ENCODE data around the gene CNRIP1. TPM values are rescaled to one million over a fixed set of nuclear protein-coding genes. Genes with fewer than 3 reads are reported as not detected.

The CNRIP1 gene
- total RNA-seq, 2 experiments from 2014 or later = not detected

DNA sequence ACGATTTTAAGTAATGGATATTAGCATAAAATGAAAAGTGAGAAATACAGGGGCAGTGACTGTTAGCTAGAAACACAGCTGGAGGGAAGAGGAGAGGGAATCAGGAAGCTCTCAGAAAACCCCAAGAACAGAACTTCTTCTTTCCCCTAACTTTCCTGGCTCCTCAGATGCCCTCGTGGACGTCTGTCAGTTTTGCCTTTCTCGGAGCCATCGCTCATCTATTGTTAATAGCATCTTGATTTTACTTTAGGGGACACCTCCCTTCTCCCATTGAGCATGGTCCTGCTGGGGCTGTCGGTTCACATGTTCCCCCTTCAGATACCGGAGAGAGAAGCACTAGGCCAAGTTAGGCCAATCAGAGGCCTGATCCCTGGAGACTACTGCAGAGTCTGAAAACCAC is 43.0 kb upstream of the CNRIP1 start:
- DNase-seq (ENCODE audit: low spot score) = peak; percentile 19
- TF ChIP-seq, protein P1, sequence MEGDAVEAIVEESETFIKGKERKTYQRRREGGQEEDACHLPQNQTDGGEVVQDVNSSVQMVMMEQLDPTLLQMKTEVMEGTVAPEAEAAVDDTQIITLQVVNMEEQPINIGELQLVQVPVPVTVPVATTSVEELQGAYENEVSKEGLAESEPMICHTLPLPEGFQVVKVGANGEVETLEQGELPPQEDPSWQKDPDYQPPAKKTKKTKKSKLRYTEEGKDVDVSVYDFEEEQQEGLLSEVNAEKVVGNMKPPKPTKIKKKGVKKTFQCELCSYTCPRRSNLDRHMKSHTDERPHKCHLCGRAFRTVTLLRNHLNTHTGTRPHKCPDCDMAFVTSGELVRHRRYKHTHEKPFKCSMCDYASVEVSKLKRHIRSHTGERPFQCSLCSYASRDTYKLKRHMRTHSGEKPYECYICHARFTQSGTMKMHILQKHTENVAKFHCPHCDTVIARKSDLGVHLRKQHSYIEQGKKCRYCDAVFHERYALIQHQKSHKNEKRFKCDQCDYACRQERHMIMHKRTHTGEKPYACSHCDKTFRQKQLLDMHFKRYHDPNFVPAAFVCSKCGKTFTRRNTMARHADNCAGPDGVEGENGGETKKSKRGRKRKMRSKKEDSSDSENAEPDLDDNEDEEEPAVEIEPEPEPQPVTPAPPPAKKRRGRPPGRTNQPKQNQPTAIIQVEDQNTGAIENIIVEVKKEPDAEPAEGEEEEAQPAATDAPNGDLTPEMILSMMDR (conservative IDR thresholded peaks at IDR 0.05; ENCODE audit: low read length) = no peak
- TF ChIP-seq EZH2phosphoT487 (IDR thresholded peaks at IDR 0.05; ENCODE audit: borderline replicate concordance, low read depth, low read length) = no peak
- H3K36me3 ChIP-seq (ENCODE audit: insufficient read depth, low read length) = no peaks in the 10 kb centered on the region
- intact Hi-C loops (cut with micrococcal nuclease; ENCODE audit: unreplicated experiment) = loop anchor here (1.0 to 10.0 kb wide), 9 partner anchors 49 to 542 kb away; partner anchors contain the start of gene PPP3R1
- peaks cover 61% of the 10 kb centered on the region for H3K4me1 ChIP-seq (ENCODE audit: insufficient read depth, low read length, poor library complexity, severe bottlenecking)
- no TSS peak for BruUV-seq (replicated peaks)
- peaks cover 30% of the 10 kb centered on the region for H3K79me2 ChIP-seq (ENCODE audit: insufficient read depth, low read depth, low read length)
- peak overlapping the region; percentile 72 for H3K27ac ChIP-seq (ENCODE audit: low read depth, low read length, poor library complexity, severe bottlenecking)
- POLR2A ChIA-PET = interaction anchor here (1.1 to 1.4 kb wide), 4 partner anchors 48 to 76 kb away, joined by 3 to 5 read pairs (median 4); no protein-coding TSS in a partner anchor
- peak overlapping the region; percentile 91 for H2AFZ ChIP-seq (ENCODE audit: low read length)
- CTCF ChIA-PET (ENCODE audit: unreplicated experiment) = interaction anchor here (1.1 kb wide), 1 partner anchor 79 kb away, joined by 3 read pairs; no protein-coding TSS in a partner anchor
- no peaks in the 10 kb centered on the region for H4K20me1 ChIP-seq (ENCODE audit: insufficient read depth, low read length)
- no peaks in the 10 kb centered on the region for H3K9me3 ChIP-seq (ENCODE audit: low read length)
- H3K4me3 ChIP-seq (ENCODE audit: low read depth, low read length, poor library complexity, severe bottlenecking) = no peak overlapping the region
- peak overlapping the region; percentile 67 for H3K4me2 ChIP-seq (ENCODE audit: low read length)
- H3K9me2 ChIP-seq (ENCODE audit: insufficient read depth, low read length) = no peaks in the 10 kb centered on the region

DNA sequence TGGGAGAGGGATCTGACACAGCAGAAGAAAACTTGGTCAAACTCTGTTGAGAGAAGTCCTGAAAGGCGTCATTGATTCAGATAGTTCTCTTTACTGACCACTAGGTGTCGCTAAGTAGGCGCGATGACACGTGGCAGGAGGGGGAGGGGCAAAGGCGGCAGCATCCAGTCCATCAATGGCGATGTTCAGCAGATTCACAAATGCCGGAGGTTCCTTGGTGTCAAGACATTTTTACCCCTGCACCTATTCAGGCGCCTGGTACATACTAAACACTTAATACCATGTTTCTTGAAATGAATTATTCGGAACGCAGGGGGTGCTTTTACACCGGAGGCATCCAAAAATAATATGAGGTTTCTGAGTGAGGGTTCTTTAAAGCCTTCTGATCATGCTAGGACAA is 42.3 kb upstream of the CNRIP1 start:
- POLR2A ChIA-PET = interaction anchor here (1.1 to 1.4 kb wide), 3 partner anchors 49 to 77 kb away, joined by 3 to 5 read pairs (median 4); no protein-coding TSS in a partner anchor
- peak; percentile 94 for DNase-seq (ENCODE audit: low spot score)
- H3K9me2 ChIP-seq (ENCODE audit: insufficient read depth, low read length) = no peaks in the 10 kb centered on the region
- no peaks in the 10 kb centered on the region for H4K20me1 ChIP-seq (ENCODE audit: insufficient read depth, low read length)
- peak overlapping the region; percentile 49 for H3K4me3 ChIP-seq (ENCODE audit: low read depth, low read length, poor library complexity, severe bottlenecking)
- peak overlapping the region; percentile 91 for H2AFZ ChIP-seq (ENCODE audit: low read length)
- peaks cover 57% of the 10 kb centered on the region for H3K4me1 ChIP-seq (ENCODE audit: insufficient read depth, low read length, poor library complexity, severe bottlenecking)
- no peaks in the 10 kb centered on the region for H3K36me3 ChIP-seq (ENCODE audit: insufficient read depth, low read length)
- intact Hi-C loops (cut with micrococcal nuclease; ENCODE audit: unreplicated experiment) = loop anchor here (1.0 to 10.0 kb wide), 9 partner anchors 49 to 543 kb away; partner anchors contain the start of gene PPP3R1
- H3K79me2 ChIP-seq (ENCODE audit: insufficient read depth, low read depth, low read length) = peaks cover 24% of the 10 kb centered on the region
- peak overlapping the region; percentile 67 for H3K4me2 ChIP-seq (ENCODE audit: low read length)
- TF ChIP-seq EZH2phosphoT487 (IDR thresholded peaks at IDR 0.05; ENCODE audit: borderline replicate concordance, low read depth, low read length) = no peak
- TF ChIP-seq, protein P1 (conservative IDR thresholded peaks at IDR 0.05; ENCODE audit: low read length) = peak; percentile 92
- BruUV-seq (replicated peaks) = no TSS peak
- H3K27ac ChIP-seq (ENCODE audit: low read depth, low read length, poor library complexity, severe bottlenecking) = peak overlapping the region; percentile 72
- CTCF ChIA-PET (ENCODE audit: unreplicated experiment) = no interaction called here
- H3K9me3 ChIP-seq (ENCODE audit: low read length) = no peaks in the 10 kb centered on the region

DNA sequence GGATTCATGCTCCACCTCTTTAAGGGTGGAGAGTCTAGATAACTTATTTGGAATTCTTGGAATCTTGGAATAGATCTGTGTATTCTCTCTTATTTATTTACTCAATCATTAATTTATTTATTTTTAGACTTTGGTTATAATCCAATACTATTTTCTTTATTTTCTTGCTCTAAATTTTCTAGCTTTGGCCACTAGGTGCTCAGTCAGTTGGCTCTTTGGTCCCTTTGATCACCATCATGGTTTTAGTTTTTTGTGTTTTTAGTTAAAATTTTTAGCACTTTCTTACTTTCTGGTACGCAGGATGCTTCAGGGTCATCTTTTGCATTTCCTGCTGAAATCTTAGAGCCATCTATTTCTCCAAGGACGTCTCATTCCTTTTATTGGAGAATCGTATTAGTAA is 40.1 kb upstream of the CNRIP1 start:
- H2AFZ ChIP-seq (ENCODE audit: low read length) = no peak overlapping the region
- peaks cover 40% of the 10 kb centered on the region for H3K4me1 ChIP-seq (ENCODE audit: insufficient read depth, low read length, poor library complexity, severe bottlenecking)
- no peak overlapping the region for H3K4me2 ChIP-seq (ENCODE audit: low read length)
- no peaks in the 10 kb centered on the region for H3K9me2 ChIP-seq (ENCODE audit: insufficient read depth, low read length)
- ChIA-PET POLR2A (interaction anchor here (0.8 to 0.9 kb wide), 2 partner anchors 20 to 84 kb away, joined by 3 to 4 read pairs; no protein-coding TSS in a partner anchor), CTCF (ENCODE audit: unreplicated experiment) (no interaction called here)
- no peaks in the 10 kb centered on the region for H3K9me3 ChIP-seq (ENCODE audit: low read length)
- intact Hi-C loops (cut with micrococcal nuclease; ENCODE audit: unreplicated experiment) = loop anchor here (5.0 to 10.0 kb wide), 4 partner anchors 108 to 545 kb away; partner anchors contain the start of gene PPP3R1
- no peak overlapping the region for H3K27ac ChIP-seq (ENCODE audit: low read depth, low read length, poor library complexity, severe bottlenecking)
- peaks cover 2% of the 10 kb centered on the region; the same call in 1 of the 2 replicates for H3K79me2 ChIP-seq (ENCODE audit: insufficient read depth, low read depth, low read length)
- TF ChIP-seq EZH2phosphoT487 (IDR thresholded peaks at IDR 0.05; ENCODE audit: borderline replicate concordance, low read depth, low read length) = no peak
- TF ChIP-seq, protein P1 (conservative IDR thresholded peaks at IDR 0.05; ENCODE audit: low read length) = peak; percentile 61
- DNase-seq (ENCODE audit: low spot score) = no peak
- BruUV-seq (replicated peaks) = no TSS peak
- H3K36me3 ChIP-seq (ENCODE audit: insufficient read depth, low read length) = no peaks in the 10 kb centered on the region
- H4K20me1 ChIP-seq (ENCODE audit: insufficient read depth, low read length) = no peaks in the 10 kb centered on the region
- H3K4me3 ChIP-seq (ENCODE audit: low read depth, low read length, poor library complexity, severe bottlenecking) = no peak overlapping the region

Measured in OCI-LY7 (cell line).